ENCODE results near the gene NFXL1. TPM values are rescaled to one million over a fixed set of nuclear protein-coding genes. Genes with fewer than 3 reads are reported as not detected.

NFXL1 gene
- total RNA-seq, 1 donor from 2014 or later, result 11.7 TPM

GRCh38 chr4:47913330-47913729, 1.1 kb downstream of the NFXL1 start:
- no peaks in the 10 kb centered on the region for H3K36me3 ChIP-seq (ENCODE audit: control insufficient read depth, insufficient read depth, low read length)
- DNase-seq (ENCODE audit: low read depth), result no peak
- H3K4me3 ChIP-seq (ENCODE audit: low read depth, low read length), result peak overlapping the region; percentile 75
- no peaks in the 10 kb centered on the region for H3K27me3 ChIP-seq (ENCODE audit: control insufficient read depth, insufficient read depth, low read length)
- TF ChIP-seq CTCF (IDR thresholded peaks at IDR 0.05; ENCODE audit: insufficient read depth, low read length, poor library complexity, severe bottlenecking), result no peak

DNA sequence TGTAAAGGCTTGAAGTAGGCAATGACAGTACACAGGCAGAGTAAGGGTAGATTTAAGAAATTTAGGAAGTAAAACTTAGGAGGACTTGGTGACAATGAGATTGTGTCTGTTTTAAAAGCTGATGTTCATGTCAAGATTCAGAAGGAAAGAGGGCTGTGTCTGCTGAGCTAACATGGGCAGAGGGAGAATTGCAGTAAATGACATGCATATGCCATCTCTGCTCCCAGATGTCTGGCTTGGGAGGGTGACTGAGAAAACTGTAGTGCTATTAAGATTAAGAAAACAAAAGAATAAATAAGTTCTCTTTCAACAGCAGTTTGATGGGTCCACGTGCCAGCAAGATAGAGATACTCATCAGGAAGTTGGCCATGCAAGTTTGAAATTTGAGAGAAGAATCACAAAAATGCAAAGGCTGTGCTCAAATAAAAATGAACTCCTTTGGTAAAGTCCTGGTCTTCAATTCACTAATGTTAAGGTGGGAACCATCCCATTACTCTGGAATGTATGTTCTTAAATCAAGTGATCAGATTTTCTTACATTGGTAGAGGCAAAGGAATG, 7.2 kb downstream of the NFXL1 start:
- no peak for TF ChIP-seq CTCF (IDR thresholded peaks at IDR 0.05; ENCODE audit: insufficient read depth, low read length, poor library complexity, severe bottlenecking)
- Histone ChIP-seq H3K4me3 (ENCODE audit: low read depth, low read length) (no peak overlapping the region), H3K27me3 (ENCODE audit: control insufficient read depth, insufficient read depth, low read length) (no peaks in the 10 kb centered on the region), H3K36me3 (ENCODE audit: control insufficient read depth, insufficient read depth, low read length) (no peaks in the 10 kb centered on the region)
- no peak for DNase-seq (ENCODE audit: low read depth)

- Histone ChIP-seq H3K36me3 (ENCODE audit: control insufficient read depth, insufficient read depth, low read length) (no peaks in the 10 kb centered on the region), H3K27me3 (ENCODE audit: control insufficient read depth, insufficient read depth, low read length) (no peaks in the 10 kb centered on the region), H3K4me3 (ENCODE audit: low read depth, low read length) (no peak overlapping the region)
- no peak for TF ChIP-seq CTCF (IDR thresholded peaks at IDR 0.05; ENCODE audit: insufficient read depth, low read length, poor library complexity, severe bottlenecking)
- DNase-seq (ENCODE audit: low read depth), result no peak
Measured at GRCh38 chr4:47899639-47900038, 14.7 kb downstream of the NFXL1 start.

DNA sequence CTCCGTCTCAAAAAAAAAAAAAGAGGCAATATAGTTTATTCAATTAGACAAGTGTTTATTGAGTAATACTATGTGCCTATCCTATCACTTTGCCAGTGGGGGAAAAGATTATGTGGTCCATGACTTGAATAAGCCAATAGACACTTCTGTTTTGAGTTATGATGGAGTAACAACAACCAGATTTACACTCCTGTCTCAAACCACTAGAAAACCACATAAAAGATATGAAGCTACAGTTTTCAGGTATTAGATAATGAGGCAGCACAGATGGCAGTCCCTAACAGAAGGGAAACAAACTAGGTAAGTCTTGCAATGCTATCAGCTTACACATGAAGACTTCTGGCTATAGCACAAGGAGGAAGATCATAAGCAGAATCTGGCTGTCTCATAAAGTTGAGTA, 22.5 kb downstream of the NFXL1 start:
- Histone ChIP-seq H3K36me3 (ENCODE audit: control insufficient read depth, insufficient read depth, low read length) (no peaks in the 10 kb centered on the region), H3K27me3 (ENCODE audit: control insufficient read depth, insufficient read depth, low read length) (no peaks in the 10 kb centered on the region), H3K4me3 (ENCODE audit: low read depth, low read length) (no peak overlapping the region)
- no peak for DNase-seq (ENCODE audit: low read depth)
- no peak for TF ChIP-seq CTCF (IDR thresholded peaks at IDR 0.05; ENCODE audit: insufficient read depth, low read length, poor library complexity, severe bottlenecking)

GRCh38 chr4:47882228-47882627, 32.2 kb downstream of the NFXL1 start:
- Histone ChIP-seq H3K27me3 (ENCODE audit: control insufficient read depth, insufficient read depth, low read length) (no peaks in the 10 kb centered on the region), H3K4me3 (ENCODE audit: low read depth, low read length) (no peak overlapping the region), H3K36me3 (ENCODE audit: control insufficient read depth, insufficient read depth, low read length) (no peaks in the 10 kb centered on the region)
- TF ChIP-seq CTCF (IDR thresholded peaks at IDR 0.05; ENCODE audit: insufficient read depth, low read length, poor library complexity, severe bottlenecking), result no peak
- no peak for DNase-seq (ENCODE audit: low read depth)

DNA sequence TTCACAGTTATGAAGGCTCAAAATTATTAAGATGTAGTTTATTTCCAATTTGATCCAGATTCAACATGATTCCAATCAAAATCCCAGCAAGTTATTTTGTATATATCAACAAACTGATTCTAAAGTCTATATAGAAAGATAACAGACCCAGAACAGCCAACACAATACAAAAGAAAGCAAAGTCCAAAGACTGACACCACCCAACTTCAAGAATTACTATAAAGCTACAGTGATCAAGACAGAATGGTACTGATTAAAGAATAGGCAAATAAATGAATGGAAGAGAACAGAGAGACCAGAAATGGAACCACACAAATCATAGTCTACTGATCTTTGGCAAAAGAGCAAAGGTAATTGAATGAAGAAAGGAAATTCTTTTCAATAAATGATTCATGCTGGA, 34.9 kb downstream of the NFXL1 start:
- TF ChIP-seq CTCF (IDR thresholded peaks at IDR 0.05; ENCODE audit: insufficient read depth, low read length, poor library complexity, severe bottlenecking), result no peak
- DNase-seq (ENCODE audit: low read depth), result no peak
- H3K4me3 ChIP-seq (ENCODE audit: low read depth, low read length), result no peak overlapping the region
- no peaks in the 10 kb centered on the region for H3K27me3 ChIP-seq (ENCODE audit: control insufficient read depth, insufficient read depth, low read length)
- H3K36me3 ChIP-seq (ENCODE audit: control insufficient read depth, insufficient read depth, low read length), result peaks cover 1% of the 10 kb centered on the region
